ENCODE data around the gene SKAP1.
"Not testable (repeated sequence)": the region's sequence is repeated elsewhere in the genome, so short reads cannot be mapped to it uniquely, and the experiment has no call there.

SKAP1 gene

DNA sequence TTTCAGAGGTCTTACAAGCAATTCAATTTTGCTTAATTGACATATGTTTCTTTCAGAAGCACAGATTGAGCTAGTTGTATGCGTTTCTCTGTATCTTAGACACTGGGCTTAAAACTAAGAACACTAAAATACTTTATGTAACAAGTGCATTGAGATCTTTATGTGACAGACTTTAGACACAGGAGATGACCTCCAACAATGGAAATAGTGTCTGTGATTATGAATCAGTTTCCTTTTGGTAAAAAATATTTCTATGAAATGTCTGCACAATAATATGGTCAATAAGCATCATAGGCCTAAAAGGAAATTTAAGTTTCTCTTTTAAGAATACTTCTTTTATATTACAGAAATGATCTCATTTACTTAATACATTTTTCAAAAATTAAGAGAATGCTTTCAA is 153.2 kb downstream of the SKAP1 start:
- DNase-seq = no peak

- no peak for DNase-seq
Measured at GRCh38 chr17:48270899-48271298, 159.1 kb downstream of the SKAP1 start.

DNA sequence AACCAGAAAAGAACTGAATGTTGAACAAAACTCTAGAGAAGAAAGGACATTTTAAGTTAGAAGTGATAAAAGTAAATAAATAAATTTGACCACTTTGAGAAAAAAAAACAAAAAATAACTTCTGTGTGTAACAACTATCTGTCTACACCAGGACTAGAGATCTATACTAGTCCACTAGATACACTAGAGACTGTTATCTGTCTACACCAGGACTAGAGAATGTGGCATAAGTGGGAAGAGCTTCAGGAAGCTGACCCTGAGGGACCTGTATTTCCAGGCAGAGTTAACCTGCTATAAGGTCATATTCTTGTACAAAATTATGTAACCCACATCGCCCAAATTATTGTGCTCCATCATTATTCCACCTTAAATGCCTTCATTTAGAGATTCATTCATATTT is 160.8 kb downstream of the SKAP1 start:
- no peak for DNase-seq

- DNase-seq = no peak
Measured at GRCh38 chr17:48263731-48264035, 166.3 kb downstream of the SKAP1 start.

- no peak for DNase-seq
Measured at GRCh38 chr17:48262982-48263730, 166.9 kb downstream of the SKAP1 start.

DNA sequence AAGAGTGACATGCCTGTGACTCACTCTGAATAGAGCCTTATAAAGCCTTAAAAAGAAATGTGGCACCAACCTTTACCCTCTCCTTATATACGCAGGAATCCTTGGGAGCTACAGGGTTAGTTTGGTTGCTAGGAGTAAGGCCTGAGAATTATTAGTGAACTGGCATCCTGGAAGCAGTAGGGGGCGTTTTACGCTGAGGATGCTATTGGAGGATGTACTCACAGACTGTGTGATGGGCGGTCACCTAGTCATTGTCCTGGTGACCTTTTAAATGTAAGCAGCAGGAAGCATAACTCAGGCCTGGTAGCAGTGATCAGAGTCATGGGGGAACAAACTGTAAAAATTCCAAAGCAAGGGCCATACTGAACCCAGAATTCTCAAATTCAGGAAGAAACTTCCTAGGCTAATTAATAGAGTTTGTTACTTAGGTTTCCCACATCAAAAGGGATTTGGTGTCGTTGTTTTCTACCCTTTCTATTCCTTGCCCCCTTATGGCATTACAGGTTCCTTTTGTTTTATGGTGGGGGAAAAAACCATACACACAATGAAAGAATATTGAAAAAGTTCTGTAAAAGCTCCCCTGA is 168.6 kb downstream of the SKAP1 start:
- DNase-seq = no peak

- no peak for DNase-seq
Measured at GRCh38 chr17:48259694-48260291, 170.2 kb downstream of the SKAP1 start.

- DNase-seq = no peak
Measured at GRCh38 chr17:48258331-48258730, 171.7 kb downstream of the SKAP1 start.

DNA sequence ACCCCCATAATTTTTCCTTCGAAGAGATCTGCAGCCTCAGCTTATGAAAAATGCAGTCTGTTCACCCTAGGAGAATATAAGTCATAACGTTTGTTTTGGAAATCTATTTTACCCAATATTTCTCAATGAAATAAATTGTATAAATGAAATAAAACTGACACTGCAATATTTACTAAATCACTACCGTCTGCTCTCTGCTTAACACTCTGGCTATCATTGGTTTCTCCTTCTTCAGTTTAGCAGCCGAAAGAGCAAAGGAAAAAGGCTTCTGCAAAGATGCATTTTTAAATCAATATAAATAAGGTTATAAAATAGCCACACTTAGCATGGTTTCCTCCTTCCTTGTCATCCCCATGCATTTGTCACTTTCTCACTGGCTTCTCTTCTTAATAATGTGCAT is 174.3 kb downstream of the SKAP1 start:
- no peak for DNase-seq

DNA sequence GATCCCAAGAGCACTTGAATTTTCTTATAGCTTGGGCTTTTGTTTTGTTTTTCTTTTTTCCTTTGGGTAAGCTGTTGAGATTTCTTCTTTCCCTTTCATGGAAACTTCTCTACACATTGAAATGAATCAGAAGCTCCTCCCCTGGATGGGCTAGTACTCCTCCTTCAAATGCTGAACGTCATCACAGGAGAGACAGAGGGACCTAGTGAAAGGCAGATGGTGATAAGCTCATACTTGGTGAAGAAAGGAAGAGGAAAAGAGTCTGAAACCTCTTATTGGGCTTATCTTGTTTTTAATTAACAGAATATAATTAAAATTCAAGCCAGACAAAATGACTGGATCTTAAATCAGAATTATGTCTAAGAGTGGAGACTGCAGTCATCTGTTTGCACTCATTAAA is 175.1 kb downstream of the SKAP1 start:
- DNase-seq = no peak

GRCh38 chr17:48253975-48254374 is 176.0 kb downstream of the SKAP1 start:
- DNase-seq = no peak

DNA sequence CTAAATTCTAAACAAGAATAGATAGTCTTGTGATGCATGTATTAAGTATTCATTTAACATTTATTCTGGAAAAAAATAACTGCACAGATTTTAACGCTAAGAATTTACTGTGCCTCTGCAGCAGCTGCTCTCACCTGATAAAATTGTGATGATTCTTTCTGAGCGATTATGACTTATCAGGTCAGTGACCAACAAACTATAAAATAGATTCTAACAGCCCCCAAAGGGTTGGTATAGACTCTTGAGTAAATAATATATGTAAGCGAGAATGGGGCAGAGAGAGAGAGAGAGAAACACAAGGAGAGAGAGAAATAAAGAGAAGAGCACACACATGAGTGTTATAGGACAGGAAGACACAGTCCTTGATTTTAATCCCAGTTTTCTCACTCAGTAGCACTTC is 178.1 kb downstream of the SKAP1 start:
- no peak for DNase-seq

GRCh38 chr17:48250949-48251348 is 179.1 kb downstream of the SKAP1 start:
- DNase-seq = no peak

DNA sequence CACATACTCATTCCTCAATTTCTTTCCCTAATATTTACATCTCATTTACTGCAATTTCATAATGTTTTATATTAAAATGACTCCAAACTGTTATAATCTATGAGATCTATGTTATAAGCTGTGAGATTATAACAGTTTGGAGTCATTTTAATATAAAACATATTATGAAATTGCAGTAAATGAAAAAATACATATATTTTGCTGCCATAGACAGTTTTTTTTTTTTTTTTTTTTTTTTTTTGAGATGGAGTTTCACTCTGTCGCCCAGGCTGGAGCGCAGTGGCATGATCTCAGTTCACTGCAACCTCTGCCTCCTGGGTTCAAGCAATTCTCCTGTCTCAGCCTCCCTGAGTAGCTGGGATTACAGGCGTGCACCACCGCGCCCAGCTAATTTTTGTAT is 180.0 kb downstream of the SKAP1 start:
- DNase-seq = not testable (repeated sequence)

DNA sequence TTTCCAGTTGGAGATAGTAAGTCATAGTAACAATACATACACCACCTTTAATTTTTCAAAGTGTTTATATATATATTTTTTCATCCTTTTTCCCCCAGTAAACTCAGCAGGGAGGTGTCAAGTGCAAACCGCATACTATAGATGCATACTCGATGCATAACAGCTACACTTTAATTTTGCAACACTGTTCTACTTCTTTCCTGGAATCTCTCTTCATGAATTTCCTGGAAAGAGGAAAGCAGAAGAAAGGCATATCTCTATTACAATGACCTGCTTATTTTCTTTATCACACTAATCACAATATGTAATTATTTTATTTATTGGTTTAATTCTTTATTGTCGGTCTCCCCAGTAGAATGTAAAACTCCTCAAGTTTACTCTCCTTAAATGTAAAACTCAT is 182.4 kb downstream of the SKAP1 start:
- DNase-seq = no peak

DNA sequence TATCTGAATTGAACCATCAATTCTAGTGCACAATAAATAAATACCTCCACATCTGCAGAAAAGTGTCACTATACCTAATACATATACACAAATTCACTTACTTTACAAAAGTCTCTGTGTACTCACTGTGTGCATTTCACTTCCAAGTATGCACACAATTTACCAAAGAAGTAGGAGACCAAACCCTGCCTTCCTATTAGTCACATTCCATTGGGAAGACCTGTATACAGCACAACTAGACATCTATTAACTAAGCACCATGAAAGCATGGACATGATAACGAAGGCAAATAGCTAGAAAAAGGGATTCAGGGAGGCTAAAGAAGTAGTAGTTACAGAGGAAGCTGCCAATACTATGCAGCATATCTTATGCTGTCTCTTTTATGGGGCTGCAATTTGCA is 183.0 kb downstream of the SKAP1 start:
- no peak for DNase-seq

GRCh38 chr17:48246612-48247011 is 183.4 kb downstream of the SKAP1 start:
- peak; percentile 50 for DNase-seq

DNA sequence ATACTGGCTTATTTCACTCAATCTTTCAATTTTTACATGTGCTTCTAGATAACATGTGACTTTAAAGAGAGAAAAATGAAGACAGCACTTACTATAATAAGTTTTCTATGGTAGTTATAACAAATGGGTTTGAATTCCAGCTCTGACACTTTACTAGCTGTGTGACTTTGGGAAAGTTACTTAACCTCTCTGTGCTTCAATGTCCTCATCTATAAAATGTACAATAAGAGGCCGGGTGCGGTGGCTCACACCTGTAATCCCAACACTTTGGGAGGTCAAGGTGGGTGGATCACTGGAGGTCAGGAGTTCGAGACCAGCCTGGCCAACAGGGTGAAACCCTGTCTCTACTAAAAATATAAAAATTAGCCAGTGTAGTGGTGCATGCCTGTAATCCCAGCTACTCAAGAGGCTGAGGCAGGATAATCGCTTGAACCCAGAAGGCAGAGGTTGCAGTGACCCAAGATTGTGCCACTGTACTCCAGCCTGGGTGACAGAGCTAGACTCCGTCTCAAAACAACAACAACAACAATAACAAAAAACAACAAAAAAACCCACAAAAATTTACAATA is 184.5 kb downstream of the SKAP1 start:
- not testable (repeated sequence) for DNase-seq

- no peak for DNase-seq
Measured at GRCh38 chr17:48244814-48245213, 185.2 kb downstream of the SKAP1 start.

DNA sequence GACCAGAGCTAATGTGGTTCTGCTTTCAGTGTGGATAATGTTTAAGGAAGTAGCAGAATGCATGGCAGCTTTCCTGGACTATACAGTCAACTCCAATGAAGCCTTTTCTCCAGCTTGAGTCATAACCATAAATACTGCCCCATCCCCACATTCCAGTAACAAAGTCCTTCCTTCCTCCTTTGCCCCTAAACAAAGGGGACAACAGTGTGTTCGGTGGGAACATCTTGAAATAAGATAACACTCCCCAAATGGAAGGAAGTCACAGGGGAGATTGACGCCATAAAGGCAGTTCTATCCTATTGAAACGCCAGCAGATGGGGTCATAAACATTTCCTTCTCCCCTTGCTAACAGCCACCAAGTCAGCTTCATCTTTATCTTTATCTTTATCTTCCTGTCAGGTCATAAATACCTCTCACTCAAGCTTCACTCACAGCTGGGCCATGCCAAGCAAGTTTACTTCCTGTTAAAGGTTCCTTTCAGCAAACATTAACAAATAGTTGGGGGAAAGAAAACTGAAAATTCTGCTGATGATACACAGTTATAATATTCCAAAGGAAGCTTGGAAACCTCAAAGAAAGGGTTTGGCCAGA is 185.8 kb downstream of the SKAP1 start:
- no peak for DNase-seq

DNA sequence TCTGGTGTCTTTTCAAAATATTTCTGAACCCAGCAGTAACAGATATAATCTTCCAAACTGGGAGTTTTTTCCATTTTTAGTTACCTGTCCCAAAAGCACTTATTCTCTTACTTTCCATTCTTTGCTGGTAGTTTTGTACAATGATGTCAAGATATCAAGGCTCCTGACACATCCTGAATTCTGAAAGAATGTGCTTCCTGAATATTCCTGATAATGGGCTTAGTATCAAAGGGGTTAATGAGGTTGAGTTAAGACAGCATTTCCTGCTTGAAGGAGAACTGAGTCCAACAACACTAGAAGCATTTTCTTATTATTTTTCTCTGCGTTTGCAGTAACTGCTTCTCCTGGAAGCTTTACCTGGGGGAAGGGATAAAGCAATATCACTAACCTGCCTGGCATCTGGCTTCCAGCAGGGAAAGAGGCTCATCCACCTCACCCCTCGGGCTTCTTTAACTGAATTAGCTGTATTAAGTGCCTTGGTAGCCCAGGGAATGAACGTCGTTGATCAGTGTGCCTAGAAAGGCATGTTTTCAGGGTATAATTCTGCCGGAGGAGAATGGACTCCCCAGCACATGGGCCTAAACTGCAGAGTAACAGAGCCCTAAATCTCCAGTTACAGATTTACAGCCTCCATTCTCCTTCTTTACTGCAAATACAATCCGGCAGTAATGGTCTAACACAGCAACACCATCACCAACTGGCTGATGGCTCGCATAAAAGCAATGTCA is 188.1 kb downstream of the SKAP1 start:
- DNase-seq = no peak

GRCh38 chr17:48241131-48241591 is 188.9 kb downstream of the SKAP1 start:
- DNase-seq = peak; percentile 80

GRCh38 chr17:48240562-48241130 is 189.4 kb downstream of the SKAP1 start:
- DNase-seq = peak; percentile 52

All from eye (tissue), 1 donor.